Astrocyte of the cerebellum (primary cell): ENCODE measurements around the gene ERBB4.

Experiments
- DNase-seq: peaks from one replicate; pipeline ENCODE4 v3.0.0-alpha.2; 2011; ENCODE audit warnings: low read depth
- H3K4me3 ChIP-seq: 2 replicates; pipeline ENCODE4 v1.5.1; 2011; ENCODE audit warnings: mild to moderate bottlenecking, low read depth, low read length, moderate library complexity
- in situ Hi-C: cut with HindIII; loops from 2 replicates; pipeline ENCODE4 v1.10.0; 2017; ENCODE audit warnings: low sequenced_read_pairs
- TF ChIP-seq, protein P1 (sequence below): IDR thresholded peaks from 2 replicates; pipeline ENCODE4 v1.5.1; 2012; ENCODE audit warnings: low read length, low read depth, moderate library complexity, mild to moderate bottlenecking; ENCODE audit errors: missing control alignments

ERBB4 gene

DNA sequence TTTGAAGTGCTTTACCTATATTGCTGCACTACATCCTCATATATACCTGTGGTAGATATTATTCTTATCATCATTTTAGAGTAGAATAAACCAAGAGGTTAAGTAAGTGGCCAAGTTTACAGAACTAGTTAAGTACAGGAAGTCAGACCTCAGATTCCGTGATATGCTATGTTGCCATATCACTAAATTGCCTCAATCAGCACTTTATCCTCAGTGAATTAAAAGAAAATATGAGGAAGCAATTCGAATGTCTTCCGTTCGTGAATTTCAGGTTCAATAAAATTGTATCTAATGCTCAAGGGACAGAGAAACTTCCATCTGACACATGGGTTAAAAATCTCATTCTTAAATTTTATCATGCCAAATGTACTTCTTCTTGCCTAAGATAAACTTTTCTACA is 1133.6 kb downstream of the ERBB4 start:
- no peak for DNase-seq
- no peak overlapping the region for H3K4me3 ChIP-seq
- in situ Hi-C loops: no loop called here
- TF ChIP-seq, protein P1, sequence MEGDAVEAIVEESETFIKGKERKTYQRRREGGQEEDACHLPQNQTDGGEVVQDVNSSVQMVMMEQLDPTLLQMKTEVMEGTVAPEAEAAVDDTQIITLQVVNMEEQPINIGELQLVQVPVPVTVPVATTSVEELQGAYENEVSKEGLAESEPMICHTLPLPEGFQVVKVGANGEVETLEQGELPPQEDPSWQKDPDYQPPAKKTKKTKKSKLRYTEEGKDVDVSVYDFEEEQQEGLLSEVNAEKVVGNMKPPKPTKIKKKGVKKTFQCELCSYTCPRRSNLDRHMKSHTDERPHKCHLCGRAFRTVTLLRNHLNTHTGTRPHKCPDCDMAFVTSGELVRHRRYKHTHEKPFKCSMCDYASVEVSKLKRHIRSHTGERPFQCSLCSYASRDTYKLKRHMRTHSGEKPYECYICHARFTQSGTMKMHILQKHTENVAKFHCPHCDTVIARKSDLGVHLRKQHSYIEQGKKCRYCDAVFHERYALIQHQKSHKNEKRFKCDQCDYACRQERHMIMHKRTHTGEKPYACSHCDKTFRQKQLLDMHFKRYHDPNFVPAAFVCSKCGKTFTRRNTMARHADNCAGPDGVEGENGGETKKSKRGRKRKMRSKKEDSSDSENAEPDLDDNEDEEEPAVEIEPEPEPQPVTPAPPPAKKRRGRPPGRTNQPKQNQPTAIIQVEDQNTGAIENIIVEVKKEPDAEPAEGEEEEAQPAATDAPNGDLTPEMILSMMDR: no peak

DNA sequence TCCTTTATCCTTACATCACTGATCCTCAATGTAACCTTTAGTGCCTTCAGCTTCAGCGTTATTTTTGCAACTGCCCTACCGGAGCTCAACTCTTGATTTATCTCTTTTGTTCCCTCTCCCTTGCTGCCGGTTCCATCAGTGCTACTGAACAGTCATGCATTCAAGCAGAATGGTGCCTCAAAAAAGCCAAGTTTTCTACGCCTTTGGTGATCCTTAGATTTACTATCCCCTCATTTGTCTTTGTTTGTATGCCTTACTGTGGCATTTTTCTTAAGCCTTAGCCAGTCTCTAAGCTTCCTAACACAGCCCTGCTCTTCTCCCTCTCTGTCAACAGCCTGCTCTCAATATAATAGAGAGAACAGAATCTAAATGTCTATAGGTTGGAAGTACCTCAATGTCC is 1134.5 kb downstream of the ERBB4 start:
- no peak for DNase-seq
- no peak overlapping the region for H3K4me3 ChIP-seq
- TF ChIP-seq, protein P1: no peak
- in situ Hi-C loops: no loop called here

GRCh38 chr2:211401328-211401727 is 1137.3 kb downstream of the ERBB4 start:
- TF ChIP-seq, protein P1: no peak
- H3K4me3 ChIP-seq: no peak overlapping the region
- in situ Hi-C loops: no loop called here
- no peak for DNase-seq

GRCh38 chr2:211397764-211398163 is 1140.8 kb downstream of the ERBB4 start:
- DNase-seq: no peak
- in situ Hi-C loops: no loop called here
- H3K4me3 ChIP-seq: no peak overlapping the region
- TF ChIP-seq, protein P1: no peak

DNA sequence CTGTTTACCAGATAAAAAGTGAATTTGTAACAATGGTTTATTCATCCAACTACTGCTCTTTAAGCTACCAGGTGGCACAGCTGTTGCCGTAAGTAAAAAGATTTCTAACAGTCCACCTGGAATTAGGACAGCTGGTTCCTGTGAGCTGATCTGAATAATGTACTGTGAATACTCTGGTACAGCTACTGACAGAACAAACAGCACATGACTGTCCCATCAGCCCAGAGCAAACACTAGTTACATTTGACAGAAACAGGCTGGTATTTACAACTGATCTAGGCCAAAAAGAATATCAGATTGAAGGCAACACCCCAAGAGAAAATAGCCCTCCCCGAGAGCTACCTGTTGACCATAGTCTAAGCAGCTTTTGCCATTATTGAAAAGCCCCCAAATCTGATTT is 1141.8 kb downstream of the ERBB4 start:
- H3K4me3 ChIP-seq: no peak overlapping the region
- no peak for DNase-seq
- in situ Hi-C loops: no loop called here
- TF ChIP-seq, protein P1: no peak

DNA sequence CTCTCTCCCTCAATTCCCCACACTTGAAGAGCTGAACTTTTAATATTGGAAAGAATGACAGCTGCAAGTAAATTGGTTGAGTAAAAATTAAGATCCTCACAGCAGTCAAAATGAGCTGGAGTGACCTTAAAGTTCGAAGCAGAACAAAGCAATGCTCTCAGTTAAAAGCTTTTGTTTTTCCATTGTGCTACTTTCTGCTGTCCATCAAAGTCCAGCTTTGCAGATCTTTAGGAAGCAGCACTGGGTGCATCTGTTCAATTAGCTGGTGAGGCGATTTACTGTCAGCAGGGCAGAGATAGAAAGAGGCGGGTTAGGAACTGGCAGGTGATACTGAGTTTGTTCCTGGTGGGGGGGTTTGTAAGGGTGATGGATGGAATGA is 1147.4 kb downstream of the ERBB4 start:
- in situ Hi-C loops: no loop called here
- DNase-seq: no peak
- TF ChIP-seq, protein P1: no peak
- H3K4me3 ChIP-seq: no peak overlapping the region
